ENCODE measurements around the gene PERCC1.
A peak's percentile ranks its signal among the peaks of the same experiment; 100 is the strongest.
"Not testable (repeated sequence)": the region's sequence is repeated elsewhere in the genome, so short reads cannot be mapped to it uniquely, and the experiment has no call there.

Gene PERCC1

GRCh38 chr16:1451702-1452392 is 21.0 kb downstream of the PERCC1 start:
- no peak for DNase-seq

GRCh38 chr16:1452530-1452929 is 21.7 kb downstream of the PERCC1 start:
- DNase-seq, result no peak

GRCh38 chr16:1453316-1453715 is 22.4 kb downstream of the PERCC1 start:
- no peak for DNase-seq

DNA sequence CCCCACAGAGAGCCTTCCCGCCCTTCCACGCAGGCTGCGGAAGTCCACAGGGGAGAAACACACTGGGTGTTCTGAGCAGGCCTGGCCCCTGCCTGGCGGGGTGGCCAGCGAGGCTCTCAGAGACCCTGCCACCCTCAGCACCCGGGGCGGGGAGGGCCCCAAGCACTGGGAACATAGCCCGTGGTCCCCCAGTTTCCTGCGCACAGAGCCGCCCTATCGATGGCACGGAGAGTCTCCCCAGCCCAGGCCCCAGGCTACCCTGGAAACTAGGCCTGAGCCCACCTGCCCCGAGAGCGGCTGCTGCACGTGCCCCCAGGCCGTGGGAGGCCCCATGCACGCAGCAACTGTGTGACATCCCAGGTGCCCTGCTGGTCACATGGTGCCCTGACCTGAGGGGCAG is 23.7 kb downstream of the PERCC1 start:
- no peak for DNase-seq

DNA sequence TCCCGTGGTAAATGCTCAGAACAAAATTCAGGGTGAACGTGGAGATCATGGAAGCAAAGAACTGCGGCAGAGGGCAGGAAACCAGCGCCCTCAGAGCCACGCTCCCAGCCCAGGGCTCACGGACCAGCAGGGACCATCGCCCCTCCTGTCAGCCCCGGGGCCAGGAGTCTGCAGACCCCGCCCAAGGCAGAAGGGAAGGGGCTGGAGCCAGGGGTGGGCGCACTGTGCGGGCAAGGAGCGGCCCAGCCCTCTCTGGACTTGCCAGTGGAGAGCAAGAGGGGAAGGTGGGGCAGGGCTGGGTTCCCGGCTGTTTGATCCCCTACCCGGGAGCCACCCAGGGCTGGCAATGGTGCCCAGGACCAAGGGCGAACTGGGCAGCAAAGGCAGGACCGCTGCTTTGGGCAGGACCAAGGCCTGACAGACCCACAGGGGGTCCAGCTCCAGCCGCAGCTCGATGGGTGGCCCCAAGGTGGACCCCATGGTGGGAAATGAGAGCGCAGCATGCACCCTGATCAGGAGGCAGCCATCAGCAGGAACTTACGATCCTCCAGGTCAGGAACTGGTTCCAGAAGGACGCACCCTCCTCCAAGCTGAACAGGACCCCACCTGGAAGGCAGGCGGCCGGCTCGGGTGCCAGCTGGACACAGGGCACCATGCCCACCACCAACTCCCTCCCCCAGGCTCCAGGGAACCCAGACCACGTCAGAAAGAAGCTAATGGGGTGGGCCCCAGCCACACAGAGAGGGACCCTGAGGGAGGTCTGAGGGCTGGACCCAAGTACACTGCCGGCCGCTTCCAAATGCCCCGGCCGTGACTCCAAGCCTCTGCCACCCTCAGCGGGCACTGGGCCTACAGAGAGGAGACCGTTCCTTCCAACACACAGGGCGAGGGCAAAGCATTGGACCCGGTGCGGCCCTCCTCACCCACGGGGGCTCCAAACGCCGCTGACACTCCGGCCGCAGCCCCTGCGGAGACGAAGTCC is 24.6 kb downstream of the PERCC1 start:
- DNase-seq, result no peak

DNA sequence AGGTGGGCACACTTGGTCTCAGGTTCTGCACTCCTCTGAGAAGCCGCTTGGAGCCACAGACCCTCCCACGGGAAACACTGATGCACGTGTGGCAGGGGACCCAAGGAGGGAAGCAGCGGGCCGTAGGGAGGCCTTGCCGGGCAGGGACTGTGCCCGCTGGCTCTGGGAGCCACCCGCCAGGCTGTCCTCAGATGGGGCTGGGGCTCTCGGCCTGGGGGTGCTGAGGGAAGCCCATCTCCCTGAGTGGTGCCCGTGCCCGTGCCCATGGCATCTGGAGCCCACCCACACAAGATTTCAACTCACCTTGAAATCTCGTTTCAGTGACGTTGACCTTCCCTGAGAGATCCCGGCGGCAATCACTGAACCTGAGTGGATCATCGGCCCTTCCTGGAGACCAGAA is 26.1 kb downstream of the PERCC1 start:
- no peak for DNase-seq

GRCh38 chr16:1457489-1458245 is 26.8 kb downstream of the PERCC1 start:
- DNase-seq, result no peak

DNA sequence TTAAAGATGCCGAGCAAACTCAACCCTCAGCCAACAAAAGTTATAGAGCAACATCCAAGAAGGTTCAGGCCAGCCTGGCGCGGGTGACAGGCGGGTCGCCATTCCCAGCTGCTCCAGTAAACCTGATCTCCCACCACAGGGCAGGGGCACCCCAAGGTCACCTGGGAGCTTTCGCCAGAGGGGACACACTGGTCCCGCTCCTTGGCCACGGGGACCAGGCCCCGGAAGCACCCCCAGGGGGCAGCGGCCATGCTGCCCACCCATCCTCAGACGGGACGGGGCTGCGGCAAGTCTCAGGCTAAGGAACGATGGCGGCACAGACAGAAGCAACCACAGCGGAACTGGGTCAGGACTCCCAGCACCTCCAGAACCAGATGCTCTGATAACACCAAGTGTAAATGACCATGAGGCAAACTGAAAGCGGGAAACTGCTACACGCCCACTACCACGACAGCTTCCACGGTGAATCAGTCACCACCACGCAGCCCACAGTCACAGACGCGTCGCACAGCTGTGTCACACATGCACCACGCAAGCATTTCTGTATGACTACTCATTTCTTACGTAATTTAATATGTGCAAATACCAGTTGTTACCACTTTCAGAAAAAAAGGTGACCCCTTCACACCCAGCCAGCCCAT is 27.6 kb downstream of the PERCC1 start:
- DNase-seq, result peak; percentile 46

- DNase-seq, result no peak
These were observed 28.1 kb downstream of the PERCC1 start for GRCh38 chr16:1458977-1459341.

DNA sequence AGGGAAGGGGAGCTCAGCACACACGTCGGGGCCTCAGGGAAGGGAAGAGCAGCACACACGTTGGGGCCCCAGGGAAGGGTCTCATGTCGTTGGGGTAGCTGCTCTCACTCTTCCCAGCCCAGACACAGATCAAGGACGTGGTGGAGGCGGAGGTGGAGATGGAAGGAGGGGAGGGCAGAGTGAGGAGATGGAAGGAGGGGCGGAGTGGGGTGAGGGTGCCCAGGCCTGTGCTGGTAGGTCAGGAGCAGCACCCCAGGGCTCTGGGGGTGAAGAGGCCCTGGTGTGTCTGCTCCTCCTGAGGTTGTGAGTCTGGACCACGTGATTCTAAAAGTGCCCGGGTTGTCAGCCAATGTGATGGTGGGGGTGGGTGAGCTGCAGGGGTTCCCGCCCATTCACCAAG is 29.1 kb downstream of the PERCC1 start:
- no peak for DNase-seq

- no peak for DNase-seq
These were observed 29.8 kb downstream of the PERCC1 start for GRCh38 chr16:1460602-1461138.

GRCh38 chr16:1461146-1461545 is 30.3 kb downstream of the PERCC1 start:
- DNase-seq, result no peak

- no peak for DNase-seq
These were observed 33.5 kb downstream of the PERCC1 start for GRCh38 chr16:1464196-1464893.

DNA sequence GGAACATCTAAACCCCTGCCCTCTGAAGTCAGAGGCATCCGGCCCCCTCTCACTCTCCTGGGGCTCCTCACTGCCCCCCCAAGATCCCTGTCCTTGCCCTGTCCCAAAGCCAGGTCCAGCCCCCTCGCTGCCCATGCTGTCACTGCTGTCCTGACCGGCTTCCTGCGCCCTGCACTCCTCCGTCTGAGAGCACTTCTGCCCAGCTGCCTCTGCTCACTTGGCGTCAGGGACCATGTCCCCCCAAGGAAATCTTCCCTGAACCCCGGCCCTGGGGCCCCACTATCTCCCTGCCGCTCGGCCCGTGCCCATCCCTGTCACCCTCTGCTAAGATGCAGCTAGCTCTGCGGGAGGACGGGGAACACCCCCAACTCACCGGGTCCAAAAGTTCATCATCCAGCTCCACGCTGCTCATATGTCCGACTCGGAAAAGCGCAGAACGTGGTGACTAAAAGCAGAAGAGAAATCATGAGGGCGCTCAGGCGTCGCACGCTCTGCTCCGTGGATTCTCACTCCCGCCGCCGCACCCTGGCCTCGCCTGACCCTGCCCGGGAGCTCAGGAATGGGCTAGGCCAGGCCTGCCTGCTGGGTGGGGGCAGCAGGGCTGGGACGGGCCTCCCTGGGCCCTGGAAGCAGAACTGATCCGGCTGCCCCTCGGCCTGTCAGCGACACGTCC is 34.2 kb downstream of the PERCC1 start:
- no peak for DNase-seq

- no peak for DNase-seq
These were observed 34.7 kb downstream of the PERCC1 start for GRCh38 chr16:1465567-1465915.

DNA sequence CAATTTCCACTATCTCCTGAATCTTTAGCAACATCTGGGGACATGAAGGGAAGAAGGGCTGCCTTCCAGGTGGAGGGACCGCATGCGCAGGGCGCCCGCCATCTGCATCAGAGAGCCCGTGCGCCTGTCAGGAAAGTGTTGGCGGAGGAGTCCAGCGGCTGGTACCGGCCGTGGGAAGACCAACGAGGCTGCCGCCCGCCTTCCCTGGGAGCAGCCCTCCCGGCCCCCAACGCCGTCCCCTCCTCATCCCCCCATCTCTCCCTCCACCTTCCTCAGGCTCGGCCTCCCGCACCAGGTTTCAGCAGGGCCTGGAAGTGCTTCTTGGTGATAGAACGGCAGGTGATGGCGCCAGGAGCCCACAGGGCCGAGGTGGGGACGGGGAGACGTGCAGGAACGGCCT is 35.2 kb downstream of the PERCC1 start:
- DNase-seq, result no peak

GRCh38 chr16:1466968-1467521 is 36.2 kb downstream of the PERCC1 start:
- no peak for DNase-seq

DNA sequence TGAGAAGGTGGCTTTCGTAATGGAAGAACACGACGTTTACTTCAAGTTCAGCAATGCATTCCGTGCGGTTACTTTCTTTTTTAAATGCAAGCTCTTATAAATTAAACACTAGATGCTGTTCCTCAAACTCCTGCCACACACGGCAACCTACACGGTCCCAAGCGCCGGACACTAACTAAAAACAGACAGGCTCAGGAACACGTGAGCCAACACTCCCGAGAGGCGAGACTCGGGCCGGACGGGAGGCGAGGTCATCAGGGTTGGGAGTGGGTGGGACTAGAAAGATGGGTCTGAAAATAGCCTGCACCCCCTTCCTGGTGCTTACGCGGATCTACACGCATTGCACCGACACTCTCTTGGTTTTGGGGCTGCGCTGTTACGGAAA is 37.5 kb downstream of the PERCC1 start:
- no peak for DNase-seq

- not testable (repeated sequence) for DNase-seq
These were observed 38.3 kb downstream of the PERCC1 start for GRCh38 chr16:1469141-1469540.

DNA sequence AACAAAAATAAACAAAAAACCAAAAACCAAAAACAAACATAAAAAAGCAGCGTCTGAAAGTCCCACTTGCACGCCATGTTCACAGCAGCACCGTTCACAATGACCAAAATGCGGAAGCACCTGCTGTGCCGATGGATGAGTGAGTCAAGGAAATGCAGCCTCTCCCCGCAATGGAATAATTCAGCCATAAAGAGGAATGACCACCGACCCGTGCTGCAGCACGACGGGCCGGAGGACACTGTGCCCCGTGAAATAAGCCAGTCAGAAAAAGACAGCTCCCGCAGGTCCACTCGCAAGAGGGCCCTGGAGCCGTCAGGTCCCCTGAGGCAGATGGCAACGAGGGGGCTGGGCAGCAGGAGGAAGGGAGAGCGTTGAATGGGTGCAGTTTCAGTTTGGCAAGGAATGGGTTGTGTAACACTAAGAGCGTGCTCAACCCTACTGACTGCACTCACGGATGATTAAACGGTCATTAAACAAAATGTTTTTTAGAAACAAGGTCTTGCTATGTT is 38.9 kb downstream of the PERCC1 start:
- DNase-seq, result no peak
